GM19238 (cell line): Measurements from ENCODE around the gene DRAXIN.

Experiments
- DNase-seq: peaks from one replicate; pipeline ENCODE4 v3.0.0; 2011; ENCODE audit warnings: low spot score; ENCODE audit not compliant: insufficient read length

DRAXIN gene

GRCh38 chr1:11761285-11761684 lies 69.8 kb downstream of the DRAXIN start:
- DNase-seq = no peak

- DNase-seq = no peak
Observed at GRCh38 chr1:11761988-11762406, 70.5 kb downstream of the DRAXIN start, which contains the start of gene C1orf167. Gene C1orf167, plus strand, starts transcription at chr1:11762193. Its CDS starts 2,208 bp downstream, at chr1:11764401.

DNA sequence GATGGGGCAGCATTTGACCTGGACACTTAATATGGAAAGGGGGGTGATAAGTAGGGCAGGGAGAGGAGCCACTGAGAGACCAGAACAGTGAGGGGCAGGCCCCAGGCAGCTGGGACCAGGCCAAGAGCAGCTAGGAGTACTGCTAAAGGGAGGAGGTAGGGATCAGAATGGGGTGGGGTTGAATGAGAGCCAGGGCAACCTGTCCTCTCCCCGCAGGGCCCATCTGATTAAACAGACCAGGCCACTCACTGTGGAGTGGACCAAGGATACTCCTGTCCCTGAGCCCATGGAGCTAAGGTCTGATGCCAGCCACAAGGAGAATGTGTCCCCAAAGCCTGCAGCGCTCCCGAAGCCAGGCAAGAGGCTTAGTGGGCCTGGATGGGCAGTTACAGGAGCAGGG lies 72.6 kb downstream of the DRAXIN start:
- DNase-seq = no peak

DNA sequence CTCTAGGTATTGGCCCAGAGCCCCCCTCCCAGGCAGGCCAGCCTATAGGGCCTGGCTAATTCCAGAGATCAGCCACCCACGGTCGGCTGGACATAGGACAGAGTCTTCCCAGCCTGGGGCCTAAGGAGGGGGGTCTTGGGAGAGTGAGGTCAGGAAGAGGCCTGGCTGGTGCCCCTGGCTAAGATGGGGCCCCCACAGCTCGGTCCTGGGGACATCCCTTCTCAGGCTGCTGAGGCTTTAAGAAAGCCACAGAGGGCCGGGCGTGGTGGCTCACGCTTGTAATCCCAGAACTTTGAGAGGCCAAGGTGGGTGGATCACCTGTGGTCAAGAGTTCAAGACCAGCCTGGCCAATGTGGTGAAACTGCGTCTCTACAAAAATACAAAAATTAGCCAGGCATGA lies 73.0 kb downstream of the DRAXIN start:
- no peak for DNase-seq

DNA sequence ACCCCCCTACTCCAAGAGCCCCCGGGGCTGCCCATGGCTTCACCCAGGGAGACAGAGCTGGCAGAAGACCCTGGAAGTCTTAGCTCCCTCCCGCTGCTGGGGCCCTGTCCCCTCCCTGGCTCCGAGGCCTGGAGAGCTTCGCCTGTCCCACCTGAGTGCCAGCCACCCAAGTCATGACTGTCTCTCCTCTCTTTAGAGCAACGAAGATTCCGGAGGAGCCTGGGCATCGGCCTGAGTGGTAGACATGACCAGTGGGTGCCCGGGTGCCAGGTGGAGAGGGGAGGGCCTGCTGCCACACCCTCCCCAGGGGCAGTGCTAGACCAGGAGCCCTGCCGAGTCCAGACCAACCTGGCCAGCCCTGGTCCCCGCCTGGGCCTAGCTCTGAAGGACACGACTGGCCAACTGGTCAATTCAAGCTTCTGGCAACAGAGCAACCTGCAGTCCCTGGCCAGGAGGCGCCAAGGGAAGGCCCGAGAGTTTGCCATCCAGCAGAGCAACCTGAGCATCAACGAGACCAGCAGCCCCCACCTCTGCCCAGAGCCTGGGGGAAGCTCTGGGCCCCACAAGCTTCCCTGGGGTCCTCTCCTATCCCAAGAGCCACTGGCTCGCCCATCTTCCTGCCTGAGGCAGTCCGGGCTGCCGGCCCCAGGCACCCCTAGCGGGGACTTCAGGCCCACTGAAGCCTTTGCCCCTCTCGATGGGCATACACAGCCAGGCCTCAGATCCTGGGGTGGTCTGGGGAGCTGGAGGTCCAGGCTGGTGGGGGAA lies 74.3 kb downstream of the DRAXIN start:
- DNase-seq = no peak

GRCh38 chr1:11766429-11766776 lies 74.9 kb downstream of the DRAXIN start:
- DNase-seq = no peak

DNA sequence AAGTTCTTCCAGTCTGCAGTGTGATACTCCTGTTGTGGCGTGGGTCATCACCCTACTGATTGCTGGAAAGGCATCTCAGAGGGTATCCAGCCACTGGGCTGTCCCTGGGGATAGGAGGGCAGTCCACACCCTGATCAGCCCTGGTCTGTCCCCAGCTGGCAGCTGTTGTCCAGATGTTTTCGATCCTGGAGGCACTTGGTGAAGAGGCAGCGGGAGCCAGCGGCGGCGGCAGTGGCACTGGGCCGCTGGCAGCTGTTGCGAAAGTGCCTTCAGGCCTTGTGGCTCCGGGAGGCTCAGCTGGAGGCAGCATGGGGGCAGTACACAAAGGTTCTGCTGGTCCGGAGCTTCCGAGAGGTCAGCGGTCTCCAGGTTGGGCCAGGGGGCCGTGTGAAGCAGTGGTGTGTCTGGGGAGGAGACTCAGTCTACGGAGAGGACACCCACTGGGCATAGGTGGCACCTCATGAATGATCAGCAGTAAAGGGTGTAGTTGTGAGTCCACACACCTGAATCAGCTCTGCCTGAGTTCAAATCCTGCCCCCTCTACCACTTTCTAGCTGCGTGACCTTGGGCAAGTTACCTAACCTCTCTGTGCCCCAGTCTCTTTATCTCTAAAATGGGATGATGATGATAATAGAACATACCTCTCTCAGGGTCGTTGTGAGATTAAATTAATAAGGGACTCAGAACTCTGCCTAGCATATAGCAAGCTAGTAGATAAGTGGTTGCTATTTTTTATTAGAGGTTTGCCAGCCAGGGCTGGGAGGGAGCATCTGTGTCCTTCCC lies 76.6 kb downstream of the DRAXIN start:
- no peak for DNase-seq

- no peak for DNase-seq
Observed at GRCh38 chr1:11768821-11769220, 77.3 kb downstream of the DRAXIN start.

DNA sequence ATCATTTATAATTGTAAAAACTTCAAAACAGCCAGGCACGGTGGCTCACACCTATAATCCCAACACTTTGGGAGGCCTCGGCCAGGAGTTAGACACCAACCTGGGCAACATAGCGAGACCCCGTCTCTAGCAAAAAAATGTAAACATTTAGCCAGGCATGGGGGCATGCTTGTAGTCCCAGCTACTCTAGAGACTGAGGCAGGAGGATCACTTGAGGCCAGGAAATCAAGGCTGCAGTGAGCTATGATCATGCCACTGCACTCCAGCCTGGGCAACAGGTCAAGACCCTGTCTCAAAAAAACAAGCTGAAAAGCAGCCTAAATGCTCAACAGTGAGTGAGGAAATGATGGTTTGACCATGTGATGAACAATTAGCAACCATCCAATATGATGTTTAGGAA lies 77.8 kb downstream of the DRAXIN start:
- no peak for DNase-seq

DNA sequence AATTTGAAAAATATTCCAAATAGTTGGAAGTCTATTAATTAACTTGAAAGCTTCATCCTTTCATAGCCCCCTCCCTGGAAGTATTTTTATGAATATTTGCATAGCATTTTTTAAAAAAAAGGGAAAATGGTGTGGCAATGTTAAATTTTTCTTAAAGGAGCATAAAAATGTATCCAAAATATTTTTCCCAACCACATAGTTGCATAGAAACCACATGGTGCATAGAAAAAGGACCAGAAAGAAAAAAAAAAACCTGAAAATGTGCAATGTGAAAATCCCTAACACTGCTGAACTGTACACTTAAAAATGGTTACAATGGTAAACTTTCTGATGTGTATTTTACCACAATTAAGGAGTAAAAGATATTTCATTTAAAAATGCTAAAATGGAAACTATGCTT lies 78.5 kb downstream of the DRAXIN start:
- no peak for DNase-seq

GRCh38 chr1:11771481-11772043 lies 80.1 kb downstream of the DRAXIN start:
- no peak for DNase-seq

DNA sequence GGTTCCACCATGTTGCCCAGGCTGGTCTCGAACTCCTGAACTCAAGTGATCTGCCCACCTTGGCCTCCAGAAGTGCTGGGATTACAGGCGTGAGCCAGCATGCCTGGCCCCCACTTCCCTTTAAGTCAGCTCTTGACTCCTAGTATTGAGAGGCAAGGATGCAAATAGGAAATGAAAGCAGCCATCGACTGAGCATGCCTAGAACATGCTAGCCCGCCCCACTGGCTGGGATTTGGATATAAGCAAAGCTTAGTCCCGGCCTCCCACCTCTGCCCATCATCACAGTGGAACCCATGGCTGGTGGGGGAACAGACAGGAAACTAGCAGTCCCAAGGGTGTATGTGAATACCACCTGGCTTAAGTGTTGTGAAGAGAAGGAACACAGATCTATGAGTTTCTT lies 80.9 kb downstream of the DRAXIN start:
- DNase-seq = no peak

DNA sequence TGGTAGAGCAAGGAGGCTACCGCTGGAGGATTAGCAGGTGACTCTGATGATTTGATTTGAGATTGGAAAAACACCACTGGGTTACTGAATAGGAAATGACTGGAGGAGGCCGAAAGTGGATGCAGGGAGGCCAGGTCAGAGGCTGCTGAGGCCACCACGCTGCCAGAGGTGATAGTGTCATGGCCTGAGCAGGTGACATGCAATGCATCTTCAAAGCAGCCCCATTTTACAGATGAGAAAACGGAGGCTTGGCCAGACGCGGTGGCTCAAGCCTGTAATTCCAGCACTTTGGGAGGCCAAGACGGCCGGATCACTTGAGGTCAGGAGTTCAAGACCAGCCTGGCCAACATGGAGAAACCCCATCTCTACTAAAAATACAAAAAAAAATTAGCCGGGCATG lies 83.2 kb downstream of the DRAXIN start:
- no peak for DNase-seq
